ENCODE data around the gene TNC. TPM values are rescaled to one million over a fixed set of nuclear protein-coding genes. Genes with fewer than 3 reads are reported as not detected.

The TNC gene
- total RNA-seq, 1 donor from 2014 or later: 95.2 TPM

DNA sequence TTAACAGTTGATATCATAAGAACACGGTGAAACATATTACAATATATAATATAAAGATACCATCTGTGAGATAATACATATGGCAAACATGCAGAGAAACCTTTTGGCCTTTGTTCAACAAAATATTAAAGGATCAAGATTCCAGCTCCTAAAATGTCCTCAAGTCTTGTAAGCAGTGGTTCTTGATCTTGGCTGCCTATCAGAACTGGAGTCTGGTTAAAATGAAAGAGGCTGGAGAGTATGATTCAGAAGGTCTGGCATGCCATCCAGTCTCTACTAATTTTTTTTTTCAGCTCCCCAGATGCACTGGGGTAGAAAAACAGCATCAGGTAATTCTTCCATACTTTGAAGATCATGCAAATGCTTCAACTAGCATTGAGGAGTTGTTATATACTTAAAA, 83.2 kb downstream of the TNC start:
- Mint-ChIP-seq H3K4me3 (no peak overlapping the region), H3K4me1 (ENCODE audit: unreplicated experiment) (peaks cover 10% of the 10 kb centered on the region), H3K36me3 (no peaks in the 10 kb centered on the region), H3K27ac (no peak overlapping the region), H3K27me3 (no peaks in the 10 kb centered on the region), H3K9me3 (no peaks in the 10 kb centered on the region)
- DNase-seq (ENCODE audit: extremely low spot score, unreplicated experiment): no peak
- TF ChIP-seq, protein P1, sequence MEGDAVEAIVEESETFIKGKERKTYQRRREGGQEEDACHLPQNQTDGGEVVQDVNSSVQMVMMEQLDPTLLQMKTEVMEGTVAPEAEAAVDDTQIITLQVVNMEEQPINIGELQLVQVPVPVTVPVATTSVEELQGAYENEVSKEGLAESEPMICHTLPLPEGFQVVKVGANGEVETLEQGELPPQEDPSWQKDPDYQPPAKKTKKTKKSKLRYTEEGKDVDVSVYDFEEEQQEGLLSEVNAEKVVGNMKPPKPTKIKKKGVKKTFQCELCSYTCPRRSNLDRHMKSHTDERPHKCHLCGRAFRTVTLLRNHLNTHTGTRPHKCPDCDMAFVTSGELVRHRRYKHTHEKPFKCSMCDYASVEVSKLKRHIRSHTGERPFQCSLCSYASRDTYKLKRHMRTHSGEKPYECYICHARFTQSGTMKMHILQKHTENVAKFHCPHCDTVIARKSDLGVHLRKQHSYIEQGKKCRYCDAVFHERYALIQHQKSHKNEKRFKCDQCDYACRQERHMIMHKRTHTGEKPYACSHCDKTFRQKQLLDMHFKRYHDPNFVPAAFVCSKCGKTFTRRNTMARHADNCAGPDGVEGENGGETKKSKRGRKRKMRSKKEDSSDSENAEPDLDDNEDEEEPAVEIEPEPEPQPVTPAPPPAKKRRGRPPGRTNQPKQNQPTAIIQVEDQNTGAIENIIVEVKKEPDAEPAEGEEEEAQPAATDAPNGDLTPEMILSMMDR (conservative IDR thresholded peaks at IDR 0.05): no peak

DNA sequence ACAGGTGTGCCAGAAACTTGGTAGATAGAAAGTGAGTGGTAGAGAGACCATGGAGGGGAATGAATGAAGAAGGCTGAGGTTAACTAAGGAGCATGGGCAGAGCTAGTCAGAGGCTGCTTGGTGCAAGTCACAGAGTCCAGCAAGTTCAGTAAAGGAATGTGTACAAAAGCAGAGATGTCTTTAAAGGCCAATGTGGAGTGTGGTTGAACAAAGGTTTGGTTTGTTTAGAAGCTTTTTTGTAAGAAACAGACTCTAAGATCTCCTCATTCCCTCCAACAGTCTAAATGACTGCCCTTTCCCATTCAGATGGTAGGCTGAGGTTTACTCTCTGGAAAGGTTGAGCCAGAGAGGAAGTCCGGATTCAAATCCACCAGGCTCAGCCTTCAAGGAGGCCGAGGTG, 84.2 kb downstream of the TNC start:
- no peak overlapping the region for H3K27ac Mint-ChIP-seq
- DNase-seq (ENCODE audit: extremely low spot score, unreplicated experiment): no peak
- no peaks in the 10 kb centered on the region for H3K27me3 Mint-ChIP-seq
- TF ChIP-seq, protein P1 (conservative IDR thresholded peaks at IDR 0.05): no peak
- H3K4me3 Mint-ChIP-seq: no peak overlapping the region
- peaks cover 10% of the 10 kb centered on the region for H3K4me1 Mint-ChIP-seq (ENCODE audit: unreplicated experiment)
- no peaks in the 10 kb centered on the region for H3K36me3 Mint-ChIP-seq
- no peaks in the 10 kb centered on the region for H3K9me3 Mint-ChIP-seq

GRCh38 chr9:115032296-115032695, 85.7 kb downstream of the TNC start:
- Mint-ChIP-seq H3K27me3 (no peaks in the 10 kb centered on the region), H3K27ac (no peak overlapping the region), H3K36me3 (no peaks in the 10 kb centered on the region), H3K4me1 (ENCODE audit: unreplicated experiment) (peaks cover 10% of the 10 kb centered on the region), H3K9me3 (no peaks in the 10 kb centered on the region), H3K4me3 (no peak overlapping the region)
- DNase-seq (ENCODE audit: extremely low spot score, unreplicated experiment): no peak
- TF ChIP-seq, protein P1 (conservative IDR thresholded peaks at IDR 0.05): no peak

- peaks cover 6% of the 10 kb centered on the region for H3K36me3 Mint-ChIP-seq
- H3K27me3 Mint-ChIP-seq: no peaks in the 10 kb centered on the region
- TF ChIP-seq, protein P1 (conservative IDR thresholded peaks at IDR 0.05): no peak
- no peak overlapping the region for H3K27ac Mint-ChIP-seq
- H3K9me3 Mint-ChIP-seq: no peaks in the 10 kb centered on the region
- no peak overlapping the region for H3K4me3 Mint-ChIP-seq
- DNase-seq (ENCODE audit: extremely low spot score, unreplicated experiment): no peak
- H3K4me1 Mint-ChIP-seq (ENCODE audit: unreplicated experiment): no peaks in the 10 kb centered on the region
These were observed 88.0 kb downstream of the TNC start for GRCh38 chr9:115030006-115030405.

DNA sequence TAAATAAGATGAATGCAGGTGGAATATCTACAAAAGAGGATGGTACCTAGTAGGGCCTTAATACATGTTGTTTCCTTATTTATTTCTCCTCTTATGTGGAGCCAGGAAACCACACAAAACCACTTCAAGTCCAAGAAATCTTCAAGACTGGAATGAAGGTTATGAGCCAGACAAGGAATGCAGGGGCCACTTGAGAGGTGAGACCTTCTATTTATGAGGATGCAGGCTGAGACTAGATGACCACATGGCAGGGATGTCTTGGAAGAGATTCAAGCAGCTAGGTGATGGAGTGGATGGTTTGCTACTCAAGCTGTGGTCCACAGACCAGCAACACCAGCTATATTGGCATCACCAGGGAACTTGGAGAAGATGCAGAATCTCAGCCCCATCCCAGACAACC, 92.2 kb downstream of the TNC start:
- Mint-ChIP-seq H3K4me1 (ENCODE audit: unreplicated experiment) (no peaks in the 10 kb centered on the region), H3K27me3 (no peaks in the 10 kb centered on the region), H3K27ac (no peak overlapping the region), H3K9me3 (no peaks in the 10 kb centered on the region), H3K36me3 (peaks cover 20% of the 10 kb centered on the region), H3K4me3 (no peak overlapping the region)
- no peak for DNase-seq (ENCODE audit: extremely low spot score, unreplicated experiment)
- TF ChIP-seq, protein P1 (conservative IDR thresholded peaks at IDR 0.05): no peak

- TF ChIP-seq, protein P1 (conservative IDR thresholded peaks at IDR 0.05): no peak
- Mint-ChIP-seq H3K27me3 (no peaks in the 10 kb centered on the region), H3K27ac (peak overlapping the region; percentile 55), H3K9me3 (no peaks in the 10 kb centered on the region), H3K4me1 (ENCODE audit: unreplicated experiment) (no peaks in the 10 kb centered on the region), H3K36me3 (peaks cover 20% of the 10 kb centered on the region), H3K4me3 (no peak overlapping the region)
- no peak for DNase-seq (ENCODE audit: extremely low spot score, unreplicated experiment)
These were observed 92.9 kb downstream of the TNC start for GRCh38 chr9:115024925-115025535.

Data from type B pancreatic cell (in vitro differentiated cells).